Astrocyte (in vitro differentiated cells and primary cell): ENCODE results near the gene PRKAR2A.
"Not testable (repeated sequence)": the region's sequence is repeated elsewhere in the genome, so short reads cannot be mapped to it uniquely, and the experiment has no call there.

Source experiments
- EZH2 ChIP-seq: IDR thresholded peaks from 2 replicates; pipeline ENCODE4 v1.6.1; 2012; ENCODE audit warnings: mild to moderate bottlenecking, low read length, inconsistent platforms; ENCODE audit not compliant: insufficient read depth
- TF ChIP-seq, protein P1 (sequence below): IDR thresholded peaks from 2 replicates; pipeline ENCODE4 v1.5.1; 2011; ENCODE audit warnings: low read depth, mild to moderate bottlenecking, inconsistent platforms, low read length, moderate library complexity; ENCODE audit not compliant: insufficient read depth

DNA sequence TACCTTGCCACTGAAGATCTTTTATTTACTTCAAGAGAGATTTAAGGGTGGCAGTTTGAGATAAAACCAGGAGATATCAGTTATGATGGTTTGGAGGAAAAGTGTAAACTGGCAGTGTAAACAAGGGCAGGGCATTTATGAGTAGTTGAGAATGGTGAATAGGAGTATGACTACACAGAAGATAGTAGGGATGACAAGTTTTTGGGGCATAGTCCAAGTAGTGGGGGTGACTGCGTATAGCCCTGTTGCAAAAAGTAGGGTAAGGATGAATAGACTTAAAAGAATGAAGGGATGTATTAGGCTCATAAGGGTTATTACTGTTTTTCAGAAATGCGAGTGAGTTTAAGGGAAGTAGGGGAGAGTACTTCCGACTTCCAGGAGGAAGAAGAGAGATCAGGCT lies 124.4 kb downstream of the PRKAR2A start:
- TF ChIP-seq, protein P1, sequence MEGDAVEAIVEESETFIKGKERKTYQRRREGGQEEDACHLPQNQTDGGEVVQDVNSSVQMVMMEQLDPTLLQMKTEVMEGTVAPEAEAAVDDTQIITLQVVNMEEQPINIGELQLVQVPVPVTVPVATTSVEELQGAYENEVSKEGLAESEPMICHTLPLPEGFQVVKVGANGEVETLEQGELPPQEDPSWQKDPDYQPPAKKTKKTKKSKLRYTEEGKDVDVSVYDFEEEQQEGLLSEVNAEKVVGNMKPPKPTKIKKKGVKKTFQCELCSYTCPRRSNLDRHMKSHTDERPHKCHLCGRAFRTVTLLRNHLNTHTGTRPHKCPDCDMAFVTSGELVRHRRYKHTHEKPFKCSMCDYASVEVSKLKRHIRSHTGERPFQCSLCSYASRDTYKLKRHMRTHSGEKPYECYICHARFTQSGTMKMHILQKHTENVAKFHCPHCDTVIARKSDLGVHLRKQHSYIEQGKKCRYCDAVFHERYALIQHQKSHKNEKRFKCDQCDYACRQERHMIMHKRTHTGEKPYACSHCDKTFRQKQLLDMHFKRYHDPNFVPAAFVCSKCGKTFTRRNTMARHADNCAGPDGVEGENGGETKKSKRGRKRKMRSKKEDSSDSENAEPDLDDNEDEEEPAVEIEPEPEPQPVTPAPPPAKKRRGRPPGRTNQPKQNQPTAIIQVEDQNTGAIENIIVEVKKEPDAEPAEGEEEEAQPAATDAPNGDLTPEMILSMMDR, result not testable (repeated sequence)
- TF ChIP-seq EZH2, result not testable (repeated sequence)
